Liver (tissue), 3 donors: ENCODE results near the gene NIPAL3.

Experiments used
- ATF3 ChIP-seq: IDR thresholded peaks from 2 replicates; pipeline ENCODE4 v1.6.1; 2016; ENCODE audit warnings: antibody characterized with exemption
- FOXA1 ChIP-seq: IDR thresholded peaks from 2 replicates; pipeline ENCODE4 v1.6.1; 2016; ENCODE audit warnings: antibody characterized with exemption
- GABPA ChIP-seq, 2 donors: IDR thresholded peaks in 1 of 2; conservative IDR thresholded peaks in 1 of 2; 2 replicates each; pipeline ENCODE4 v1.6.1; 2016; ENCODE audit warnings: antibody characterized with exemption in 2 of 2, mild to moderate bottlenecking in 1 of 2, moderate library complexity in 1 of 2
- JUND ChIP-seq, 2 donors: IDR thresholded peaks; 2 replicates each; pipeline ENCODE4 v1.6.1; 2016; ENCODE audit warnings: antibody characterized with exemption in 2 of 2
- MAX ChIP-seq: IDR thresholded peaks from 2 replicates; pipeline ENCODE4 v1.6.1; 2016; ENCODE audit warnings: antibody characterized with exemption
- NR2F2 ChIP-seq: IDR thresholded peaks from 2 replicates; pipeline ENCODE4 v1.6.1; 2016; ENCODE audit warnings: antibody characterized with exemption
- RAD21 ChIP-seq, 2 donors: IDR thresholded peaks; 2 replicates each; pipeline ENCODE4 v1.6.1; 2016; ENCODE audit warnings: antibody characterized with exemption in 2 of 2, mild to moderate bottlenecking in 2 of 2
- TAF1 ChIP-seq: conservative IDR thresholded peaks from 2 replicates; pipeline ENCODE4 v1.6.1; 2016; ENCODE audit warnings: antibody characterized with exemption, mild to moderate bottlenecking
- YY1 ChIP-seq: IDR thresholded peaks from 2 replicates; pipeline ENCODE4 v1.6.1; 2016; ENCODE audit warnings: antibody characterized with exemption, mild to moderate bottlenecking
- ZBTB33 ChIP-seq: IDR thresholded peaks from 2 replicates; pipeline ENCODE4 v1.6.1; 2016; ENCODE audit warnings: antibody characterized with exemption
- TF ChIP-seq, protein P1 (sequence below): fragments of 150-350 bp; IDR thresholded peaks from 2 replicates; pipeline ENCODE4 v1.5.1; 2017; ENCODE audit warnings: improper control_type of control experiment, low read depth, low read length; ENCODE audit not compliant: missing input control
- TF ChIP-seq, protein P2 (sequence below): IDR thresholded peaks from 2 replicates; pipeline ENCODE4 v1.6.1; 2016; ENCODE audit warnings: antibody characterized with exemption, mild to moderate bottlenecking
- donor health status: healthy.
- donor health status: healthy.

DNA sequence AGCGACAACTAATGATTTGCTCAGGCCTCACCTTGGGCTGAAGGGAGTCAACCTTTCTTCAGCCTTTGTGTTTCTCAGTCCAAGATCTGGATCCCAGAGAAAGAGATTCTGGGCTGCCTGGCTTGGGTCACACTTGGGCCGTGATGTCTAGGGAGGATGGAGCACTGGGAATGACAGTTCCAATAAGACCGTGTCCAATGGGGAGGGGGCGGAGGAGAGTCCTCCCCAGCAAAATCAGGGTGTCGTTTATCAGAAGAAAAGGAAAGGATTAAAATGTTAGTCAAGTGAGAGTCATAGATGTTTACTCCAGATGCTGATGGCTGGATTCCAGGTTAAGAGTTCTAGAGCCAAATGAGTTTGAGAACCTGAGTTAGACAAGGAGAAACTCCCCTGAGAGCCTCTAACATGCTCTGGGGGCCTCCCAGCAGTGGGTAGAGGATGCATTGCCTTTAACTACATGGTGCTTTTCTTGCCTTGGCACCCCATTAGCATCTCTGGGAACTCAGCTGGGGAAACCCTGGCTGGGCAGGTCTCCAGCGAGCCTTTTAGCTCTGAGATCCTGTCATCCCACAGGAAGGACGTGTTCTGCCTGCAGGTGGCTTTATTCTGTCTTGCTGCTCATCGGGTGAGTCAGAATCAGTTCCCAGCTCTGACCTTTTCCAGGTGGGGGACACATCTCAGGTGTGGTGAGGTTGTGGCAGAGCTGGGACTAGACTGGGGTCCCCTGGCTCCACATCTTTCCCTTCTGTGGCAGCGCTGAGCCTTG lies 22.2 kb downstream of the NIPAL3 start:
- TF ChIP-seq, protein P1, sequence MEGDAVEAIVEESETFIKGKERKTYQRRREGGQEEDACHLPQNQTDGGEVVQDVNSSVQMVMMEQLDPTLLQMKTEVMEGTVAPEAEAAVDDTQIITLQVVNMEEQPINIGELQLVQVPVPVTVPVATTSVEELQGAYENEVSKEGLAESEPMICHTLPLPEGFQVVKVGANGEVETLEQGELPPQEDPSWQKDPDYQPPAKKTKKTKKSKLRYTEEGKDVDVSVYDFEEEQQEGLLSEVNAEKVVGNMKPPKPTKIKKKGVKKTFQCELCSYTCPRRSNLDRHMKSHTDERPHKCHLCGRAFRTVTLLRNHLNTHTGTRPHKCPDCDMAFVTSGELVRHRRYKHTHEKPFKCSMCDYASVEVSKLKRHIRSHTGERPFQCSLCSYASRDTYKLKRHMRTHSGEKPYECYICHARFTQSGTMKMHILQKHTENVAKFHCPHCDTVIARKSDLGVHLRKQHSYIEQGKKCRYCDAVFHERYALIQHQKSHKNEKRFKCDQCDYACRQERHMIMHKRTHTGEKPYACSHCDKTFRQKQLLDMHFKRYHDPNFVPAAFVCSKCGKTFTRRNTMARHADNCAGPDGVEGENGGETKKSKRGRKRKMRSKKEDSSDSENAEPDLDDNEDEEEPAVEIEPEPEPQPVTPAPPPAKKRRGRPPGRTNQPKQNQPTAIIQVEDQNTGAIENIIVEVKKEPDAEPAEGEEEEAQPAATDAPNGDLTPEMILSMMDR = no peak
- no peak for TF ChIP-seq JUND (IDR thresholded peaks at IDR 0.05)
- TF ChIP-seq, protein P2, sequence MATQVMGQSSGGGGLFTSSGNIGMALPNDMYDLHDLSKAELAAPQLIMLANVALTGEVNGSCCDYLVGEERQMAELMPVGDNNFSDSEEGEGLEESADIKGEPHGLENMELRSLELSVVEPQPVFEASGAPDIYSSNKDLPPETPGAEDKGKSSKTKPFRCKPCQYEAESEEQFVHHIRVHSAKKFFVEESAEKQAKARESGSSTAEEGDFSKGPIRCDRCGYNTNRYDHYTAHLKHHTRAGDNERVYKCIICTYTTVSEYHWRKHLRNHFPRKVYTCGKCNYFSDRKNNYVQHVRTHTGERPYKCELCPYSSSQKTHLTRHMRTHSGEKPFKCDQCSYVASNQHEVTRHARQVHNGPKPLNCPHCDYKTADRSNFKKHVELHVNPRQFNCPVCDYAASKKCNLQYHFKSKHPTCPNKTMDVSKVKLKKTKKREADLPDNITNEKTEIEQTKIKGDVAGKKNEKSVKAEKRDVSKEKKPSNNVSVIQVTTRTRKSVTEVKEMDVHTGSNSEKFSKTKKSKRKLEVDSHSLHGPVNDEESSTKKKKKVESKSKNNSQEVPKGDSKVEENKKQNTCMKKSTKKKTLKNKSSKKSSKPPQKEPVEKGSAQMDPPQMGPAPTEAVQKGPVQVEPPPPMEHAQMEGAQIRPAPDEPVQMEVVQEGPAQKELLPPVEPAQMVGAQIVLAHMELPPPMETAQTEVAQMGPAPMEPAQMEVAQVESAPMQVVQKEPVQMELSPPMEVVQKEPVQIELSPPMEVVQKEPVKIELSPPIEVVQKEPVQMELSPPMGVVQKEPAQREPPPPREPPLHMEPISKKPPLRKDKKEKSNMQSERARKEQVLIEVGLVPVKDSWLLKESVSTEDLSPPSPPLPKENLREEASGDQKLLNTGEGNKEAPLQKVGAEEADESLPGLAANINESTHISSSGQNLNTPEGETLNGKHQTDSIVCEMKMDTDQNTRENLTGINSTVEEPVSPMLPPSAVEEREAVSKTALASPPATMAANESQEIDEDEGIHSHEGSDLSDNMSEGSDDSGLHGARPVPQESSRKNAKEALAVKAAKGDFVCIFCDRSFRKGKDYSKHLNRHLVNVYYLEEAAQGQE = no peak
- TF ChIP-seq TAF1 = no peak
- no peak for TF ChIP-seq GABPA (IDR thresholded peaks at IDR 0.05 in 1 of 2, conservative IDR thresholded peaks at IDR 0.05 in 1 of 2)
- TF ChIP-seq MAX = no peak
- TF ChIP-seq NR2F2 = no peak
- TF ChIP-seq YY1 = no peak
- no peak for TF ChIP-seq ZBTB33
- TF ChIP-seq RAD21 (IDR thresholded peaks at IDR 0.05) = no peak
- TF ChIP-seq ATF3 = no peak
- TF ChIP-seq FOXA1 = no peak
